Left ventricle myocardium inferior (tissue), 1 donor: ENCODE measurements around the gene PRSS21. TPM values are rescaled to one million over a fixed set of nuclear protein-coding genes. Genes with fewer than 3 reads are reported as not detected.
A peak's percentile ranks its signal among the peaks of the same experiment; 100 is the strongest.

Experiments
- DNase-seq: peaks from one replicate; pipeline ENCODE4 v3.0.0-alpha.2; 2020
- H3K27ac ChIP-seq: fragments of 200-600 bp; replicated peaks from 2 replicates; pipeline ENCODE4 v1.8.0; 2021
- H3K27me3 ChIP-seq: fragments of 200-600 bp; 2 replicates; pipeline ENCODE4 v1.8.0; 2021; ENCODE audit warnings: low read depth
- H3K36me3 ChIP-seq: fragments of 200-600 bp; 2 replicates; pipeline ENCODE4 v1.8.0; 2021
- H3K4me1 ChIP-seq: fragments of 200-600 bp; 2 replicates; pipeline ENCODE4 v1.8.0; 2021
- H3K4me3 ChIP-seq: fragments of 200-600 bp; 2 replicates; pipeline ENCODE4 v1.8.0; 2021; ENCODE audit warnings: mild to moderate bottlenecking, moderate library complexity
- H3K9me3 ChIP-seq: fragments of 200-600 bp; replicated peaks from 2 replicates; pipeline ENCODE4 v1.8.0; 2021
- CTCF ChIP-seq: fragments of 200-600 bp; IDR thresholded peaks from 2 replicates; pipeline ENCODE4 v1.8.0; 2021; ENCODE audit warnings: antibody characterized with exemption, mild to moderate bottlenecking, borderline replicate concordance
- intact Hi-C: fragments of 100-400 bp; cut with micrococcal nuclease; formaldehyde crosslinking; loops from one replicate; pipeline ENCODE4 v1.11.0; 2022
- total RNA-seq: library from RNA; stranded (reverse); fragmentation: NEBNext Ultra II Directional; extraction: Animal tissue kit (Norgen Biotek cat#: 25700); gene quantifications from one replicate; pipeline ENCODE4 v1.2.1, GENCODE V29; 2021
- donor health status: DM: no; HTN: yes; CAD: no; lungs with severe emphysema.

Gene PRSS21
- total RNA-seq, 1 donor from 2014 or later = not detected

GRCh38 chr16:2775131-2775716 lies 41.8 kb upstream of the PRSS21 start:
- intact Hi-C loops = no loop called here
- no peak for DNase-seq

GRCh38 chr16:2775765-2776499 lies 41.1 kb upstream of the PRSS21 start:
- no peak for DNase-seq
- TF ChIP-seq CTCF = no peak
- H3K4me1 ChIP-seq = peaks cover 57% of the 10 kb centered on the region
- peak overlapping the region; percentile 100 for H3K27ac ChIP-seq
- no peaks in the 10 kb centered on the region for H3K9me3 ChIP-seq
- intact Hi-C loops = no loop called here
- H3K4me3 ChIP-seq = peak overlapping the region; percentile 100
- no peaks in the 10 kb centered on the region for H3K27me3 ChIP-seq
- H3K36me3 ChIP-seq = peaks cover 43% of the 10 kb centered on the region

More at GRCh38 chr16:2775131-2775716, 41.8 kb upstream of the PRSS21 start:
- no peaks in the 10 kb centered on the region for H3K9me3 ChIP-seq
- no peak for TF ChIP-seq CTCF
- H3K36me3 ChIP-seq = peaks cover 50% of the 10 kb centered on the region
- H3K4me1 ChIP-seq = peaks cover 64% of the 10 kb centered on the region
- H3K27me3 ChIP-seq = no peaks in the 10 kb centered on the region
- H3K4me3 ChIP-seq = peak overlapping the region; percentile 100
- no peak overlapping the region for H3K27ac ChIP-seq

DNA sequence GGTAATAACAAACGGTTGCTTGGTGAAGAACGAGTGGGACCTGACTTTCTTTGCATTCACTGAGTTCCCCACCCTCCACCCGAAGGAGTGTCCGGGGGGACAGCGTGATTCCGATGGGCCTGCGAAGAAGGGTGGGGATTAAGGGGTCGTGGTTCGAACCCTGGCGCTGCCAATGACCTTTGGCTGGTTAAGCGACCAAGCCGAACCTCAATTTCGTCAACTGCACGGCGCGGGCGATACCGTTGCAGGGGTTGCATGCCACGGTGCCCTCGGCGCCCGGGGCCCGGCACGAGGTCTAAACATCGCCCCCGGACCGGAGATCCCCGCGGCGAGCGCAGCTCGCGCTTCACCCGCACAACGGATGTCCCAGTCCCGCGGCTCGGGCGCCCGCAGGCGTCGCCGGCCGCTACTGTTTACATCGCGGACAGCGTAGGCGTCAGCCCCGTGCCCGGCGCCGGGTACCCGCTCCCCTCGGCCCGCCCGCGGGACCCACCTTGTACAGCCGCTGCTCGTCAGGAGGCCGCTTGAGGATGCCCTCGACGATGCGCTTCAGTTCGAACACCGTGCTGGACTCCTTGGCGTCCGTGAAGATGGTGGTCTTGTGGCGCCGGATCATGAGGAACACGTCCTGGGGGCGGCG lies 40.4 kb upstream of the PRSS21 start:
- intact Hi-C loops = no loop called here
- Histone ChIP-seq H3K9me3 (no peaks in the 10 kb centered on the region), H3K27ac (peak overlapping the region; percentile 100), H3K4me1 (peaks cover 54% of the 10 kb centered on the region), H3K27me3 (no peaks in the 10 kb centered on the region), H3K36me3 (peaks cover 36% of the 10 kb centered on the region), H3K4me3 (peak overlapping the region; percentile 100)
- no peak for TF ChIP-seq CTCF
- no peak for DNase-seq

DNA sequence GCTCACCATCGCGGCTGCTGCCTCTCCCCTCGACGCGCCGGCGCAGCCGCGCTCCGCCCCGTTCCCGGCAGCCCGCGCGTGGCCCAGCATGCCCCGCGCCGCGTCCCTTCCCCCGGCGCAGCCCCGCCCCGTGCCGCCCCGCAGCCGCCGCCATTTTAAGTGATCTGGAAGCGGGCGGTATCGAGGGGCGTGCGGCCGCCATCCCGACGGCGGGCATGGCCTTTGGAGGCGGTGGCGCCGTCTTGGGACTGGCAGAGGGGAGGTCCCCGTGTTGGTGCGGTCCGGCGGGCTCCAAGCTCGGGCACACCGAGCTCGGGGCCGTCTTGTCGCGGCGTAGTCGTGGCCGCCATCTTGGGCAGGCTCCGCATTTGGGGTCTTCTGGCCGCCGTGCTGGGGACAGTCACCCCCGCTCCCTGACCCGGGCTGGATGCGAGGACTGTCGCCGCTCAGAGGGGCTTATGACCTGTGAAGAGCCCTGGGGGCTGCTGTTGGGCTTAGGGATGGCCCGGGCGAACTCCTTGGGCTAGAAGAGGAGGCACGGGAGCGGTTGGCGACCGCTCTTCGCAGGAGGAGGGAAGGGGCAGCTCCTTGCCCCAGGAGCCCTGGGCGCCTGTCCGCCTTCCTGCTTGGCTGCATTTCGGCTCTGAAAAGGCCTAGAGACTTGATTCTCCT lies 39.7 kb upstream of the PRSS21 start, which contains the start of gene ELOB:
TSS of gene ELOB (minus strand) at position 50 of the 672 bp plus-strand sequence. CDS start at position 9, 41 bp downstream.
- no peak for TF ChIP-seq CTCF
- Histone ChIP-seq H3K4me1 (peaks cover 52% of the 10 kb centered on the region), H3K27ac (peak within 1 kb of the TSS; percentile 100), H3K9me3 (no peaks in the 10 kb centered on the region), H3K4me3 (peak within 1 kb of the TSS; percentile 100), H3K36me3 (peaks cover 28% of the 10 kb centered on the region), H3K27me3 (no peaks in the 10 kb centered on the region)
- DNase-seq = peak; percentile 90
- intact Hi-C loops = no loop called here

DNA sequence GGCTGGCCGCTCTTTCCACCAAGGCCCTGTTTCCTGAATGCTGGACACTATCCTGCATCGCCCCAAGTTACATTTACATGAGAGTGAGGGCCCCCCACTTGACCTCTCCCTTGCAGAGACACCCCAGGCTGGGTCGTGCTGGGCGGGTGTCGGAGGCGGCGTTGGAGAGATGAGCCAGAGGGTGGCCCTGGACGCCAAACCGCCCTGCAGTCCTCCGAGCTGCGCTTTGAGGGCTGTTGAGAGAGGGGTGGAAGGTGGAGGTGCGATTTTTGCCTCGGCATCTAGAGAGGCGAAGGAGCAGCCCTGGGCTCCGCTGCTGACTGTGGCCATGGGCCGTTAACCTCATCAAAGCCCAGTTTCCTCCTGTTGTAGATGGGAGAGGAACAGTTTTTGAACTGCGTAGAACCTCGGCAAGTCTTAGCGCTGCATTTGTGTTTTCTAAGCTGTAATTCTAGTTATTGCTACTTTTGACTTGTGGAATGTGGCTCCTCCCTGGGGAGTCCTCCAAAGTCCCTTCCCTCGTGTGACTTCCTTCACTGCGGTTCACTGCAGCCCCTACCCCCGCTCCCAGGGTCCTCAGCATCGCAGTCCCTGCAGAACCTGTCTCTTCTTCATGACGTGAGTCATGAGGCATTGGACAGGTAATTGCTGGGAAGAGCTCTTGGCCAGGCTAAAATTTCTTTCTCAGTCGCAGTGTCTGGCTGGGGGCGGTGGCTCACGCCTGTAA lies 39.0 kb upstream of the PRSS21 start:
- Histone ChIP-seq H3K36me3 (peaks cover 21% of the 10 kb centered on the region), H3K4me3 (peak overlapping the region; percentile 100), H3K27me3 (peaks cover 4% of the 10 kb centered on the region), H3K27ac (peak overlapping the region; percentile 100), H3K4me1 (peaks cover 52% of the 10 kb centered on the region), H3K9me3 (no peaks in the 10 kb centered on the region)
- no peak for DNase-seq
- intact Hi-C loops = no loop called here
- no peak for TF ChIP-seq CTCF
